ENCODE data around the gene GLS. TPM values are rescaled to one million over a fixed set of nuclear protein-coding genes. Genes with fewer than 3 reads are reported as not detected.

The GLS gene
- total RNA-seq, 1 experiment from 2014 or later: 97.4 TPM

GRCh38 chr2:191012346-191012745 lies 131.7 kb downstream of the GLS start:
- ChIA-PET CTCF (interaction anchor here (1.1 kb wide), 1 partner anchor 10 kb away, joined by 3 read pairs; no protein-coding TSS in a partner anchor), RAD21 (ENCODE audit: low non-redundant PET in 1 of 2, low total read pairs in 2 of 2, uncharacterized antibody in 2 of 2, unreplicated experiment in 2 of 2) (no interaction called here), POLR2A (interaction anchor here (0.6 kb wide), 1 partner anchor 229 kb away, joined by 3 read pairs; no protein-coding TSS in a partner anchor)
- intact Hi-C loops (cut with micrococcal nuclease): no loop called here
- H3K9me2 ChIP-seq (ENCODE audit: insufficient read depth): no peaks in the 10 kb centered on the region
- no peak for TF ChIP-seq CBX3 (IDR thresholded peaks at IDR 0.05; ENCODE audit: low read depth)
- no peak for TF ChIP-seq EZH2 (IDR thresholded peaks at IDR 0.05)
- no peak for TF ChIP-seq ZBTB33 (IDR thresholded peaks at IDR 0.05; ENCODE audit: extremely low read depth, insufficient replicate concordance, low read length)
- no peak for TF ChIP-seq POLR2AphosphoS5 (IDR thresholded peaks at IDR 0.05; ENCODE audit: low read depth, low read length)
- H3K4me3 ChIP-seq (replicated peaks in 1 of 2; ENCODE audit: low read depth in 1 of 2, low read length in 2 of 2): no peak overlapping the region
- no peak for DNase-seq (ENCODE audit: low read depth, low spot score)
- no peak overlapping the region for H3K27ac ChIP-seq (ENCODE audit: low read depth, low read length)
- no peak overlapping the region for H3K9ac ChIP-seq (ENCODE audit: low read length)
- H3K79me2 ChIP-seq (ENCODE audit: insufficient read depth, low read length): peaks cover 36% of the 10 kb centered on the region
- no TSS peak for BruUV-seq (replicated peaks)
- ATAC-seq: no peak
- H3K9me3 ChIP-seq (ENCODE audit: control insufficient read depth in 1 of 2, insufficient read depth in 1 of 2, low read depth in 1 of 2, low read length in 2 of 2): no peaks in the 10 kb centered on the region
- H3K27me3 ChIP-seq (ENCODE audit: insufficient read depth, low read length): no peaks in the 10 kb centered on the region
- no peak overlapping the region for H2AFZ ChIP-seq (ENCODE audit: low read depth, low read length, poor library complexity, severe bottlenecking)
- H4K20me1 ChIP-seq (ENCODE audit: insufficient read depth): no peaks in the 10 kb centered on the region
- peaks cover 15 to 25% of the 10 kb centered on the region in 2 experiments; a peak in 3 of 4 replicates for H3K36me3 ChIP-seq (ENCODE audit: control insufficient read depth in 1 of 2, insufficient read depth in 2 of 2, low read length in 2 of 2)
- peaks cover 4 to 21% of the 10 kb centered on the region in 2 experiments; a peak in 3 of 4 replicates for H3K4me1 ChIP-seq (ENCODE audit: control insufficient read depth in 1 of 2, insufficient read depth in 2 of 2, low read length in 2 of 2)
- peak overlapping the region; percentile 85 for H3K4me2 ChIP-seq (ENCODE audit: low read length)

GRCh38 chr2:191012845-191013681 lies 132.4 kb downstream of the GLS start:
- BruUV-seq (replicated peaks): TSS peak; percentile 51
- H3K36me3 ChIP-seq (ENCODE audit: control insufficient read depth in 1 of 2, insufficient read depth in 2 of 2, low read length in 2 of 2): peaks cover 12 to 18% of the 10 kb centered on the region in 2 experiments; a peak in 3 of 4 replicates
- H3K27ac ChIP-seq (ENCODE audit: low read depth, low read length): peak overlapping the region; percentile 84
- H3K4me1 ChIP-seq (ENCODE audit: control insufficient read depth in 1 of 2, insufficient read depth in 2 of 2, low read length in 2 of 2): peaks cover 4 to 21% of the 10 kb centered on the region in 2 experiments; a peak in 3 of 4 replicates
- peak; percentile 19; the same call in 1 of the 2 replicates for ATAC-seq
- ChIA-PET POLR2A (interaction anchor here (0.6 kb wide), 1 partner anchor 230 kb away, joined by 3 read pairs; no protein-coding TSS in a partner anchor), CTCF (no interaction called here), RAD21 (ENCODE audit: low non-redundant PET in 1 of 2, low total read pairs in 2 of 2, uncharacterized antibody in 2 of 2, unreplicated experiment in 2 of 2) (no interaction called here)
- H3K27me3 ChIP-seq (ENCODE audit: insufficient read depth, low read length): no peaks in the 10 kb centered on the region
- H2AFZ ChIP-seq (ENCODE audit: low read depth, low read length, poor library complexity, severe bottlenecking): no peak overlapping the region
- peaks cover 36% of the 10 kb centered on the region for H3K79me2 ChIP-seq (ENCODE audit: insufficient read depth, low read length)
- intact Hi-C loops (cut with micrococcal nuclease): no loop called here
- no peaks in the 10 kb centered on the region for H3K9me2 ChIP-seq (ENCODE audit: insufficient read depth)
- H3K9ac ChIP-seq (ENCODE audit: low read length): peak overlapping the region; percentile 90
- peak overlapping the region; percentile 79 to 83 for H3K4me3 ChIP-seq (replicated peaks in 1 of 2; ENCODE audit: low read depth in 1 of 2, low read length in 2 of 2)
- no peaks in the 10 kb centered on the region for H3K9me3 ChIP-seq (ENCODE audit: control insufficient read depth in 1 of 2, insufficient read depth in 1 of 2, low read depth in 1 of 2, low read length in 2 of 2)
- H4K20me1 ChIP-seq (ENCODE audit: insufficient read depth): no peaks in the 10 kb centered on the region
- peak overlapping the region; percentile 85 for H3K4me2 ChIP-seq (ENCODE audit: low read length)
- no peak for DNase-seq (ENCODE audit: low read depth, low spot score)
- no peak for TF ChIP-seq YY1 (IDR thresholded peaks at IDR 0.05; ENCODE audit: extremely low read depth, insufficient replicate concordance, low read depth, low read length)
- no peak for TF ChIP-seq FOSL1 (IDR thresholded peaks at IDR 0.05; ENCODE audit: low read depth)
- TF ChIP-seq ELF1 (IDR thresholded peaks at IDR 0.05; ENCODE audit: borderline replicate concordance, low read depth): no peak
- TF ChIP-seq CTCF (IDR thresholded peaks at IDR 0.05 in 2 of 3, conservative IDR thresholded peaks at IDR 0.05 in 1 of 3; ENCODE audit: borderline replicate concordance in 1 of 3, insufficient read depth in 1 of 3, low read depth in 2 of 3, low read length in 2 of 3): no peak
- no peak for TF ChIP-seq POLR2A (IDR thresholded peaks at IDR 0.05; ENCODE audit: borderline replicate concordance, extremely low read depth, insufficient read depth, insufficient read length)
- TF ChIP-seq SIN3A (IDR thresholded peaks at IDR 0.05; ENCODE audit: low read depth): no peak
- no peak for TF ChIP-seq ATF3 (IDR thresholded peaks at IDR 0.05)
- TF ChIP-seq RAD21 (IDR thresholded peaks at IDR 0.05; ENCODE audit: low read depth): no peak

Measured in HCT116 (cell line).